GM21526 (cell line): ENCODE results near the gene HDDC2.
"Not testable (repeated sequence)": the region's sequence is repeated elsewhere in the genome, so short reads cannot be mapped to it uniquely, and the experiment has no call there.

ENCODE experiments used
- ATAC-seq: cut with Tn5 transposase; IDR thresholded peaks from one replicate; pipeline ENCODE4 v1.9.1; 2021; ENCODE audit warnings: moderate library complexity; ENCODE audit not compliant: unreplicated experiment, low FRiP score

Gene HDDC2

GRCh38 chr6:125307150-125307838, 5.5 kb upstream of the HDDC2 start:
- no peak for ATAC-seq

- ATAC-seq, result no peak
Observed at GRCh38 chr6:125306756-125307149, 5.0 kb upstream of the HDDC2 start.

GRCh38 chr6:125304970-125305660, 3.3 kb upstream of the HDDC2 start:
- no peak for ATAC-seq

GRCh38 chr6:125303512-125303854, 1.7 kb upstream of the HDDC2 start:
- ATAC-seq, result no peak

DNA sequence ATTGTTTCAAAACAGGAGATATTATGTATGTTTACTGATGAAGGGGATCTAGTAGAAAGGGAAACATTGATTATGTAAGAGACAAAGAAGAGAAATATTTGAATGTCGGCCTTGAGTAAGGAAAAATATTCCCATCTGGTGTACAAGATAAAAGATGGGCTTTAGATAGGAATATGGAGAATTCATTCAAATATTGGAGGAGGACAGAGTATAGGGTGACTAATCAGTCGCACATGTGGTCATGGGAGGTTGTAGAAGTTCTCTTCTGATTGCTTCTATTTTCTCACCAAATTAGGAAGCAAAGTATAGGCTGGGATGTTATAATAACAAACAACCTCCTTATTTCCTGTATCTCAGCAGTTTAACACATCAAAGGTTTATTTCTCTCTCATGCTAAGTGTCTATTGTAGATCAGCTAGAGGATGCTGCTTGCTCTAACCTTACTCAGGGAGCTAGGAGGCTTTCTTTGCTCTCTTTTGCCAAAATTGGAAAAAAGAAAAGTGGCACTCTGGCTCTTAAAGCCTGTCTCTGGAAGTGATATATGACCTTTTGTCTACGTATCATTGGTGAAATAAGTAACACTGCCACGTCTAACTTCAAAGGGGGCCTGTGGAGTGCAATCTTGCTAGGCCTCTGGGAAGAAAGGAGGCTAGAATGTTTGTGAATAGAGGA, 1.2 kb upstream of the HDDC2 start:
- no peak for ATAC-seq

GRCh38 chr6:125300992-125301434, 754 bp downstream of the HDDC2 start:
- ATAC-seq, result no peak

- ATAC-seq, result no peak
Observed at GRCh38 chr6:125299257-125299656, 2.5 kb downstream of the HDDC2 start.

- no peak for ATAC-seq
Observed at GRCh38 chr6:125296471-125296870, 5.3 kb downstream of the HDDC2 start.

DNA sequence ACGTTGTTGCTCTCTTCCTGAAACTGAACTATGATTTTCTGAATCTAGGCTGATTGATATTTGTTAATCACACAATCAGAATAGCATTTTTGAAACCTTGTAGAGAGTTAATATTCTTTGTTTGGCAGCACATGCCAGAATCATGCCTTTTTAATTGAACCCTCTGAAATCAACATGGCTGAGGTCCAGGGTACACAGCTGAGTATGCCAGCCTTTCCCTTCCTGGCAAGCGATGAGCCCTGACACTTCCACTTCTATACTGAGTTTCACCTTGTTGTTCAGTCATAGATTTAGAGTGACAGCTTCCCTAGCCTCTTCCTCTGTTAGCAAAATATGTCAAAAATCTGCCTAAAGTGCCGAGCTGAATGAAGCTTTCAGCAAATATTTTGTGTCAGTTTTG, 6.8 kb downstream of the HDDC2 start:
- no peak for ATAC-seq

GRCh38 chr6:125294036-125294435, 7.7 kb downstream of the HDDC2 start:
- no peak for ATAC-seq

DNA sequence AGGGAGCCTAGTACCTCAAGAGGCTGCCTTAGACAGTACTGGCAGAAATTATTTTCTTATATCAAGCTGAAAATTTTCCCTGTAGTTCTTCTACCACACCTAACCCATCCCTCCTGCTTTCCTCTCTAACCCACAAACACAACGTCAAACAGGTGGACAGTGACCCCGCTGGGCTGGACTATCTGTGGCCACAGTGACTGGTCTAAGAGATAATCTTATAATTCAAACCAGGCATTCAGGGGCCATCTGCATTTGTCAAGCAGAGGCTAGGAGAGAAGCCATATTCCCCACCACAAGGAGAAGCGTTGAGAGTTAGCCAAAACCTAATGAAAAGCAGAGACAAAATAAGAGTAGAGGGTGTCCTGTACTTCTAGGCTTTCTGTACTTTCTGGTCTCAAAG, 8.2 kb downstream of the HDDC2 start:
- ATAC-seq, result no peak

DNA sequence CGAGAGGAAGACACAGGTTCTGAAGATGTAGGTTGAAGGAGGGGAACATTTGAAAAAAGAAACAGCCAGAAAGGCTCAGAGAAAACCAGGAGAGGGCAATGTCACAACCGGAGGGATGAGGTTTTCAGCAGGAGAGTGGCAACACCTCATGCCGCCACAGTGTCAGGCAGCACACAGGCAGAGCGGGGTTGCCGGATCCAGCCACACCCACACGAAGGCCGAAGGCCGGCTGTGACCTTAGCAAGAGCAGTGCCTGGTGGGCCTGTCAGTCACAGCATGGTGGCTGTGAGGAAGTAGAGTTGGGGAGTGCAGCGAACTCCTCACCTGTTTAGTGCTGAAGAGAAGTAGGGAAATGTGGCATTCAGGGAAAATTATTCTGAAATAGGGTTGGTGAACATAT, 14.0 kb downstream of the HDDC2 start:
- no peak for ATAC-seq

DNA sequence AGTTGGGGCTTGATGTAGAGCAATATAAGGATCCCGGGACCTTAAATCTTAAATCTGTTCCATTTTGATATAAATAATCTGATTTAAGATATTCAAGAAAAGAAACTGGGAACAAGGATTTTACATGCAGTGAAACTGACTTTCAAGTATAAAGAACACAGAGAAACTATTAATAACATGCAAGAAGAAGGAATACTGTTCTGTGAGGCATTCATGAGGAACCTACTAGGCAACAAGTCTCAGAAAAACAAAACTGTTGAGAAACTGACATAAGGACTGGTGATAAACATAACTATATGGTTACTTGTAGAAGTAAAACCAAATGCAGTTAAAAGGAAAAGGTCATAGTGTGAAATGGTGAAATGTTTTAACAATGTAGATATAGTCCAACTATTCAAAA, 15.8 kb downstream of the HDDC2 start:
- ATAC-seq, result no peak

DNA sequence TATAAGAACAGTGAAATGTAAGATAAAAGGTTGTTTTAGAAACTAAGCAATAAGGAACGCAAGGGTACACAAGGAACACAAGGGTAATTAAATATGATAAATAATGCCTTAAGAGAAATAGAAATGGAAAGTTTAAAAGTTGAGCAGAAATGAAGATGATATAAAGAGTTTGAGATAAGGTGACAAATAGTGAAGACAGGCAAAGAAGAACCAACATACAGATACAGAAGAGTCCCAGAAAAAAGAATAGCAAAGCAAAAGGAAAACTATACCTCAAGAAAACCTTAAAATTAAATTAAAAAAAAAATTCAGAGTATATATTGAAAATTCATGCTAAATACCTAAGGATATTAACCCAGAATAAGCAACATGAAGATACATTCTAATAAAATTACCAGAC, 16.4 kb downstream of the HDDC2 start:
- ATAC-seq, result no peak

GRCh38 chr6:125282470-125282869, 19.3 kb downstream of the HDDC2 start:
- ATAC-seq, result not testable (repeated sequence)

DNA sequence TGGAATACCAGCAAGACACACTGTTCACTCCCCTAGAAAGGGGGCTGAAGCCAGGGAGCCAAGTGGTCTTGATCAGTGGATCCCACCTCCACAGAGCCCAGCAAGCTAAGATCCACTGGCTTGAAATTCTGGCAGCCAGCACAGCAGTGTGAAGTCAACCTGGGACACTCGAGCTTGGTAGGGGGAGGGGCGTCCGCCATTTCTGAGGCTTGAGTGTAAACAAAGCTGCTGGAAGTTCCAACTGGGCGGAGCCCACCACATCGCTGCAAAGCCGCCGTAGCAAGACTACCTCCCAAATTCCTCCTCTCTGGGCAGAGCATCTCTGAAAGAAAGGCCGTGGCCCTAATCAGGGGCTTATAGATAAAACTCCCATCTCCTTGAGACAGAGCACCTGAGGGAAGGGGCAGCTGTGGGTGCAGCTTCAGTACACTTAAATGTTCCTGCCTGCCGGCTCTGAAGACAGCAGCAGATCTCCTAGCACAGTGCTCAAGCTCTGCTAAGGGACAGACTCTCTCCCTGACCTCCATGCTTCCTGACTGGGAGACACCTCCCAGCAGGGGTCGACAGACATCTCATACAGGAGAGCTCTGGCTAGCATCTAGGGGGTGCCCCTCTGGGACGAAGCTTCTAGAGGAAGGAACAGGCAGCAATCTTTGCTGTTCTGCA, 21.3 kb downstream of the HDDC2 start:
- ATAC-seq, result not testable (repeated sequence)

GRCh38 chr6:125279961-125280360, 21.8 kb downstream of the HDDC2 start:
- no peak for ATAC-seq

GRCh38 chr6:125277838-125278237, 23.9 kb downstream of the HDDC2 start:
- ATAC-seq, result no peak

GRCh38 chr6:125275779-125276178, 26.0 kb downstream of the HDDC2 start:
- ATAC-seq, result no peak

DNA sequence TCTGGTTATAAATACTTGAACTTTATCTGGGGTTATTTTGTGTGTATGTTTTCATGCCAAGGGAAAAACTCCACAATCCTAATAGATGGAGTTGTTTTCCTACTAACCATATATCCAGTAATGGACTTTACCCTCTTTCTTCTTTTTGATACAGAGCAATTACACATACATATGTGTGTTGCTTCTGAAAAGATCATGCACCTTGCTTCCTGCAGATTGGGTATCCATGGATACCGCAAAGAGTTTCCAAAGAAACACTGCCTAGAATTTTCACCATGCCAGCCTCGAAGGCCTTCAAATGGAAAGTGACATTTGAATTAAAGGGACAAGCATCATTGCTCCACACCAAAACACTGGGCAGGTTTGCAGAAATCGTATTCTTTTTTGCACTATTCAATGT, 26.8 kb downstream of the HDDC2 start:
- ATAC-seq, result no peak

DNA sequence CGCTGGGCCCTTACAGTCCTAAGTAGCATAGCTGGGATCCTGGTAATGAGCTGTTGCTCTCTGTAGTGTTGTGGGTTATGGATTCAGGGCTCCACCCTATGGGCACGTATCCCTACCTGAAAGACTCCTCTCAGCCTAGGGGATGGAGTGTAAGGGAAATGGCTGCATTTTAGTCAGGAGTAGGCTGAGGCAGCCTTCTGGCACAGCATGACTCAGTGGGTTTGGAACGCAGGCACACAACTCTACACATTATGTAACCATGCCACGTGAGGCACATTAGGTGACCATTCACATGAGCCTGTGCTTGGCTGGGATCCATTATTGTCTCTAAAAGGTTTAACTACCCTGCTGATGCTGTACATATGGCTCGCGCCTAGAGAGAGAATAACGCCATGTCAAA, 27.8 kb downstream of the HDDC2 start:
- no peak for ATAC-seq
